Panc1 (cell line): ENCODE results near the gene NOC2L.

Source experiments
- POLR2AphosphoS5 ChIP-seq: IDR thresholded peaks from 2 replicates; pipeline ENCODE4 v1.6.1; 2012; ENCODE audit warnings: mild to moderate bottlenecking, low read depth, low read length, moderate library complexity
- SIN3A ChIP-seq: IDR thresholded peaks from 2 replicates; pipeline ENCODE4 v1.6.1; 2012; ENCODE audit warnings: low read depth, mild to moderate bottlenecking, low read length, moderate library complexity, borderline replicate concordance; ENCODE audit not compliant: insufficient read depth
- TCF7L2 ChIP-seq: IDR thresholded peaks from 2 replicates; pipeline ENCODE4 v1.6.1; 2011; ENCODE audit warnings: mild to moderate bottlenecking, low read depth, low read length, inconsistent platforms
- TF ChIP-seq, protein P1 (sequence below): fragments of 450-650 bp; IDR thresholded peaks from 2 replicates; pipeline ENCODE4 v1.5.1; 2017; ENCODE audit warnings: mild to moderate bottlenecking
- TF ChIP-seq, protein P2 (sequence below), 2 experiments: IDR thresholded peaks; 2 replicates each; pipeline ENCODE4 v1.6.1; 2011 to 2012; ENCODE audit warnings: low read depth in 2 of 2, control low read depth in 1 of 2, low read length in 1 of 2, mild to moderate bottlenecking in 1 of 2, moderate library complexity in 1 of 2; ENCODE audit not compliant: insufficient read depth in 1 of 2

DNA sequence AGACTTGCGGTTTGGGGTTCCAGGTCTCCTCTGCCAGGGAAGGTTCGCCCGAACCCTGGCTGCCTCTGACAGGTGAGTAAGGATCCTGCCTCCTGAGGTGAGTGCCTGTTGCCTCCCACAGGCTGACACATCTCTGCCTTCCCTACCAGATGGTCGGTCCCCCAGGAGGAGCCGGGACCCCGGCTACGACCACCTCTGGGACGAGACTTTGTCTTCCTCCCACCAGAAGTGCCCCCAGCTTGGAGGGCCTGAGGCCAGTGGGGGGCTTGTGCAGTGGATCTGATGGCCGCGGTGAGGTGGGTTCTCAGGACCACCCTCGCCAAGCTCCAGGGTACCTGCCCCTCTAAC, 15.2 kb upstream of the NOC2L start:
- TF ChIP-seq, protein P1, sequence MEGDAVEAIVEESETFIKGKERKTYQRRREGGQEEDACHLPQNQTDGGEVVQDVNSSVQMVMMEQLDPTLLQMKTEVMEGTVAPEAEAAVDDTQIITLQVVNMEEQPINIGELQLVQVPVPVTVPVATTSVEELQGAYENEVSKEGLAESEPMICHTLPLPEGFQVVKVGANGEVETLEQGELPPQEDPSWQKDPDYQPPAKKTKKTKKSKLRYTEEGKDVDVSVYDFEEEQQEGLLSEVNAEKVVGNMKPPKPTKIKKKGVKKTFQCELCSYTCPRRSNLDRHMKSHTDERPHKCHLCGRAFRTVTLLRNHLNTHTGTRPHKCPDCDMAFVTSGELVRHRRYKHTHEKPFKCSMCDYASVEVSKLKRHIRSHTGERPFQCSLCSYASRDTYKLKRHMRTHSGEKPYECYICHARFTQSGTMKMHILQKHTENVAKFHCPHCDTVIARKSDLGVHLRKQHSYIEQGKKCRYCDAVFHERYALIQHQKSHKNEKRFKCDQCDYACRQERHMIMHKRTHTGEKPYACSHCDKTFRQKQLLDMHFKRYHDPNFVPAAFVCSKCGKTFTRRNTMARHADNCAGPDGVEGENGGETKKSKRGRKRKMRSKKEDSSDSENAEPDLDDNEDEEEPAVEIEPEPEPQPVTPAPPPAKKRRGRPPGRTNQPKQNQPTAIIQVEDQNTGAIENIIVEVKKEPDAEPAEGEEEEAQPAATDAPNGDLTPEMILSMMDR = no peak
- TF ChIP-seq TCF7L2 (no peak), POLR2AphosphoS5 (no peak), SIN3A (no peak)
- TF ChIP-seq, protein P2, sequence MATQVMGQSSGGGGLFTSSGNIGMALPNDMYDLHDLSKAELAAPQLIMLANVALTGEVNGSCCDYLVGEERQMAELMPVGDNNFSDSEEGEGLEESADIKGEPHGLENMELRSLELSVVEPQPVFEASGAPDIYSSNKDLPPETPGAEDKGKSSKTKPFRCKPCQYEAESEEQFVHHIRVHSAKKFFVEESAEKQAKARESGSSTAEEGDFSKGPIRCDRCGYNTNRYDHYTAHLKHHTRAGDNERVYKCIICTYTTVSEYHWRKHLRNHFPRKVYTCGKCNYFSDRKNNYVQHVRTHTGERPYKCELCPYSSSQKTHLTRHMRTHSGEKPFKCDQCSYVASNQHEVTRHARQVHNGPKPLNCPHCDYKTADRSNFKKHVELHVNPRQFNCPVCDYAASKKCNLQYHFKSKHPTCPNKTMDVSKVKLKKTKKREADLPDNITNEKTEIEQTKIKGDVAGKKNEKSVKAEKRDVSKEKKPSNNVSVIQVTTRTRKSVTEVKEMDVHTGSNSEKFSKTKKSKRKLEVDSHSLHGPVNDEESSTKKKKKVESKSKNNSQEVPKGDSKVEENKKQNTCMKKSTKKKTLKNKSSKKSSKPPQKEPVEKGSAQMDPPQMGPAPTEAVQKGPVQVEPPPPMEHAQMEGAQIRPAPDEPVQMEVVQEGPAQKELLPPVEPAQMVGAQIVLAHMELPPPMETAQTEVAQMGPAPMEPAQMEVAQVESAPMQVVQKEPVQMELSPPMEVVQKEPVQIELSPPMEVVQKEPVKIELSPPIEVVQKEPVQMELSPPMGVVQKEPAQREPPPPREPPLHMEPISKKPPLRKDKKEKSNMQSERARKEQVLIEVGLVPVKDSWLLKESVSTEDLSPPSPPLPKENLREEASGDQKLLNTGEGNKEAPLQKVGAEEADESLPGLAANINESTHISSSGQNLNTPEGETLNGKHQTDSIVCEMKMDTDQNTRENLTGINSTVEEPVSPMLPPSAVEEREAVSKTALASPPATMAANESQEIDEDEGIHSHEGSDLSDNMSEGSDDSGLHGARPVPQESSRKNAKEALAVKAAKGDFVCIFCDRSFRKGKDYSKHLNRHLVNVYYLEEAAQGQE (IDR thresholded peaks at IDR 0.05; ENCODE audit: insufficient read depth in 1 of 2, low read depth in 2 of 2, low read length in 1 of 2) = no peak
